ENCODE results near the gene ATP5F1A.

DNA sequence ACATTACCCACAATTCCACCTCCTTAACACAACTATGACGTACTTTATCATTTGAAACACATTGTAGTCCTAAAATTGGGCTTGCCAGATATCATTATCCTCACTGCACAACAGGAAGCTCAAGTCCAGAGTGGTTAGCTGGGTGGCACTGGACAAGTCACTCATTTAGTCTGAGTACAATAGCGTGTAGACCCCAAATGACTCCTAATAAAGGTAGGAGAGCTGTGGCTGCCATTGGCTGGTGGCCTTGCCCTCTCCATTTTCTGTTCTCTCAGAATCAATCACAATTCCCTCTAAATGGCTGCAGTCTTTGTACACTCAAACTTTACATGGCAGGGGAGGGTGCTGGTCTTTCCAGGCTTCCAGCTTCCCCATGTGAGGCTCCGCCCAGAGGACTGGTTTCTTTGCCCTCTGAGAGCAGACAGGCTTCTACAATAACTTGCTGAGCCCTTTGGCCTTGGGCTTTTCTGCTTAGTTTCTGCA is 37.7 kb downstream of the ATP5F1A start:
- TF ChIP-seq, protein P1, sequence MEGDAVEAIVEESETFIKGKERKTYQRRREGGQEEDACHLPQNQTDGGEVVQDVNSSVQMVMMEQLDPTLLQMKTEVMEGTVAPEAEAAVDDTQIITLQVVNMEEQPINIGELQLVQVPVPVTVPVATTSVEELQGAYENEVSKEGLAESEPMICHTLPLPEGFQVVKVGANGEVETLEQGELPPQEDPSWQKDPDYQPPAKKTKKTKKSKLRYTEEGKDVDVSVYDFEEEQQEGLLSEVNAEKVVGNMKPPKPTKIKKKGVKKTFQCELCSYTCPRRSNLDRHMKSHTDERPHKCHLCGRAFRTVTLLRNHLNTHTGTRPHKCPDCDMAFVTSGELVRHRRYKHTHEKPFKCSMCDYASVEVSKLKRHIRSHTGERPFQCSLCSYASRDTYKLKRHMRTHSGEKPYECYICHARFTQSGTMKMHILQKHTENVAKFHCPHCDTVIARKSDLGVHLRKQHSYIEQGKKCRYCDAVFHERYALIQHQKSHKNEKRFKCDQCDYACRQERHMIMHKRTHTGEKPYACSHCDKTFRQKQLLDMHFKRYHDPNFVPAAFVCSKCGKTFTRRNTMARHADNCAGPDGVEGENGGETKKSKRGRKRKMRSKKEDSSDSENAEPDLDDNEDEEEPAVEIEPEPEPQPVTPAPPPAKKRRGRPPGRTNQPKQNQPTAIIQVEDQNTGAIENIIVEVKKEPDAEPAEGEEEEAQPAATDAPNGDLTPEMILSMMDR (conservative IDR thresholded peaks at IDR 0.05) = no peak
- no peak for TF ChIP-seq ZFX (IDR thresholded peaks at IDR 0.05)
